Measurements from ENCODE around the gene HOXA9. TPM values are rescaled to one million over a fixed set of nuclear protein-coding genes. Genes with fewer than 3 reads are reported as not detected.

Gene HOXA9
- total and polyA plus RNA-seq, 4 donors, result 0.02 to 0.70 TPM; not detected in 2

DNA sequence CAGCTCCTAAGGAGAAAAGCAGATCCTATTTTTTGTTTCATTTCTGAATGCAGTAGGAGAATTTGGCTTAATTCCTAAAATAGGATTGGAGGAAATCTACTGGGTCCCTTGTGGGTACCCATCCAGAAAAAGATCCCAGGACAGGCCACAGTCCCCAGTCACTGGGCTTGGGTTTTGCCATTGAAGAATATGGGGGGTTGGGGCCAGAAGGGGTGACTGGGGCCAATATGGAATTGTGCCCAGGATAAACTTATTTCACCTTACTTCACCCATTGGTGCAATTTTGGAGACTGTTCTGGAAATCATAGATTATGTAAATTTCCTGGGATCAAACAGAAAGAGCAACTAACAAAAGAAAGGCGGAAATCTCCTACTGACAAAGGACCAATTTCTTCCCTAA, 26.9 kb downstream of the HOXA9 start:
- Histone ChIP-seq H3K4me3 (ENCODE audit: low read depth in 1 of 3, low read length in 3 of 3) (no peak overlapping the region), H3K4me1 (ENCODE audit: control insufficient read depth in 4 of 4, insufficient read depth in 4 of 4, low read length in 3 of 4) (peaks cover 0 to 9% (median 6%) of the 10 kb centered on the region in 4 donors), H3K9me3 (ENCODE audit: control insufficient read depth in 4 of 4, low read length in 3 of 4) (peaks cover 0 to 3% (median 0%) of the 10 kb centered on the region in 4 donors), H3K36me3 (ENCODE audit: control insufficient read depth in 4 of 4, insufficient read depth in 3 of 4, low read depth in 1 of 4, low read length in 3 of 4) (no peaks in the 10 kb centered on the region), H3K27me3 (ENCODE audit: control insufficient read depth in 4 of 4, insufficient read depth in 4 of 4, low read length in 3 of 4) (peaks cover 6 to 18% (median 16%) of the 10 kb centered on the region in 4 donors), H3K9ac (ENCODE audit: low read depth in 1 of 2, low read length in 2 of 2) (no peak overlapping the region), H3K27ac (ENCODE audit: low read depth in 1 of 2, low read length in 2 of 2) (no peak overlapping the region)
- TF ChIP-seq REST (IDR thresholded peaks at IDR 0.05) (no peak), HNF4A (conservative IDR thresholded peaks at IDR 0.05) (no peak), NR2F2 (IDR thresholded peaks at IDR 0.05) (no peak), ATF3 (IDR thresholded peaks at IDR 0.05) (no peak), RXRA (IDR thresholded peaks at IDR 0.05) (no peak), TAF1 (conservative IDR thresholded peaks at IDR 0.05) (no peak), ZBTB33 (IDR thresholded peaks at IDR 0.05) (no peak), EGR1 (IDR thresholded peaks at IDR 0.05; ENCODE audit: low read depth in 2 of 2) (no peak), FOXA1 (IDR thresholded peaks at IDR 0.05) (no peak), GABPA (IDR thresholded peaks at IDR 0.05 in 1 of 2, conservative IDR thresholded peaks at IDR 0.05 in 1 of 2) (no peak), YY1 (IDR thresholded peaks at IDR 0.05) (no peak), SP1 (IDR thresholded peaks at IDR 0.05) (no peak)
- TF ChIP-seq, protein P1, sequence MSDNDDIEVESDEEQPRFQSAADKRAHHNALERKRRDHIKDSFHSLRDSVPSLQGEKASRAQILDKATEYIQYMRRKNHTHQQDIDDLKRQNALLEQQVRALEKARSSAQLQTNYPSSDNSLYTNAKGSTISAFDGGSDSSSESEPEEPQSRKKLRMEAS (IDR thresholded peaks at IDR 0.05), result no peak
- WGBS, result 59% methylated on average over 1 of the region's 1 CpG
- DNase-seq (ENCODE audit: low spot score), result no peak

DNA sequence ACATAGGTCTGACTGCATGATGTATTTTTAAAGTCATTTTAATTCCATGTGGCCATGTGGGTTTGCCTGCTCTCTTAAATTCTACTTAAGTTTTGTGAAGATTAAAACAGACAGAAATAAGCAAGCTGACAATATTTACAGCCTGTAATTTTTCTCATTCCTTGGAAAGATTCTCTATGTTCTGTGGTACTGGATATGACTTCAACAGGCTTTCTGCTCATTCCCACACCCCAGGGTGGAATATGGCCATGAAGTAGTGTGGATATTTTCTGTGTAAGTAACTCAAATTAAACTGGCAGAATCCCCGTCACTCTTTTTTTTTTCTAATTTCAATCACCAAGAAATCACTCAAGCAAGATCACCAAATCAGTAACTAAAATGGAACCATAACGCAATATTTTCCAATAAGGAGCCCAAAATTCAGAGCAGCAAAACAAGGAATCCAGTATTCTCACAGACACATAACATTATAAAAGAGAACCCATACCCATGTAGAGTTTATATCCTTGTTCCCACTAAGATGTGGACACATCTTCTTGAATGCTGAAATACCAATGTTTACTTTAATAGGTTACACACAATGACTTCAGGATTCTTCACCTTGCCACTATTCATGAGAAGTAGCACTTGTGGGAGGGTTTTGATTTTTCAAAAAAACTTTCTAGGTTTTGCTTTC, 27.6 kb downstream of the HOXA9 start:
- Histone ChIP-seq H3K27ac (ENCODE audit: low read depth in 1 of 2, low read length in 2 of 2) (no peak overlapping the region), H3K9me3 (ENCODE audit: control insufficient read depth in 4 of 4, low read length in 3 of 4) (peaks cover 0 to 2% (median 0%) of the 10 kb centered on the region in 4 donors), H3K4me3 (ENCODE audit: low read depth in 1 of 3, low read length in 3 of 3) (no peak overlapping the region), H3K27me3 (ENCODE audit: control insufficient read depth in 4 of 4, insufficient read depth in 4 of 4, low read length in 3 of 4) (peaks cover 6 to 22% (median 17%) of the 10 kb centered on the region in 4 donors), H3K4me1 (ENCODE audit: control insufficient read depth in 4 of 4, insufficient read depth in 4 of 4, low read length in 3 of 4) (peaks cover 0 to 5% (median 2%) of the 10 kb centered on the region in 4 donors), H3K36me3 (ENCODE audit: control insufficient read depth in 4 of 4, insufficient read depth in 3 of 4, low read depth in 1 of 4, low read length in 3 of 4) (no peaks in the 10 kb centered on the region), H3K9ac (ENCODE audit: low read depth in 1 of 2, low read length in 2 of 2) (no peak overlapping the region)
- DNase-seq (ENCODE audit: low spot score), result no peak
- TF ChIP-seq RXRA (IDR thresholded peaks at IDR 0.05) (no peak), ATF3 (IDR thresholded peaks at IDR 0.05) (no peak), HNF4A (conservative IDR thresholded peaks at IDR 0.05) (no peak)
- WGBS, result 45% methylated on average over 2 of the region's 2 CpGs
